ENCODE measurements around the gene PPP1CC.

GRCh38 chr12:110708917-110709316, 33.8 kb downstream of the PPP1CC start:
- TF ChIP-seq CTCF (IDR thresholded peaks at IDR 0.05; ENCODE audit: extremely low read depth in 1 of 2, insufficient read depth in 1 of 2, low read depth in 1 of 2, low read length in 2 of 2): no peak
- TF ChIP-seq POLR2A (IDR thresholded peaks at IDR 0.05; ENCODE audit: low read depth, low read length): no peak

Data from endothelial cell of umbilical vein (primary cell).